Measurements from ENCODE around the gene RALY. TPM values are rescaled to one million over a fixed set of nuclear protein-coding genes. Genes with fewer than 3 reads are reported as not detected.

The RALY gene
- total RNA-seq, 1 experiment from 2014 or later, result 219 TPM

- no peaks in the 10 kb centered on the region for H3K36me3 ChIP-seq (ENCODE audit: low read depth)
- no peaks in the 10 kb centered on the region for H4K20me1 ChIP-seq (ENCODE audit: insufficient read depth)
- no TSS peak for BruUV-seq (replicated peaks)
These were observed 42.5 kb upstream of the RALY start for GRCh38 chr20:33951171-33951570.

DNA sequence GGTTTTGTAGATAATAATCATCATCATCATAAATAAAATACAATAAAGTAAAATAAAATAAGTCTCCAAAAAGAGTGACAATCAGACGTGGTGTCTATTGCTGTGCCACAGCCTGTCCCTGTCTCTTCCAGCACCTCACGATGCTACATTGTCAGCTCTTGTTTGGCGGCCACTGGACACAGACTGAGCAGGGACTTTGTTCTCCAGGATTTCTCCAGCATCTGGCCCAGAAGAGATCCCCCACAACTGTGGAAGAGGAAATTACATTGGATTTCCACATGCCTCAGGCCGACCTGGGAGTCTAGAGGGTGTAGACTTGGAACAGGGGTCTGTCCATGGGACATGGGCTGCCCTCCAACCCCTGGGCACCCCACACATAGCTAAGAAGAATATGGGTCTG, 39.2 kb upstream of the RALY start:
- DNase-seq, result no peak
- no peaks in the 10 kb centered on the region for H3K79me2 ChIP-seq (ENCODE audit: low read depth)
- no peak for TF ChIP-seq EZH2 (IDR thresholded peaks at IDR 0.05; ENCODE audit: low read depth)
- TF ChIP-seq CTCF (conservative IDR thresholded peaks at IDR 0.05), result no peak
- H3K27me3 ChIP-seq (ENCODE audit: insufficient read depth, low read depth), result no peaks in the 10 kb centered on the region
- ChIA-PET POLR2A (ENCODE audit: unreplicated experiment) (no interaction called here), CTCF (no interaction called here)
- H3F3A ChIP-seq (ENCODE audit: insufficient read depth, low read depth), result no peaks in the 10 kb centered on the region
- no peaks in the 10 kb centered on the region for H3K4me1 ChIP-seq (replicated peaks; ENCODE audit: insufficient read depth)
- no peaks in the 10 kb centered on the region for H3K9me3 ChIP-seq (ENCODE audit: insufficient read depth, low read depth)
- no peak overlapping the region for H3K4me2 ChIP-seq
- H3K4me3 ChIP-seq, result no peak overlapping the region
- no peaks in the 10 kb centered on the region for H3K9me2 ChIP-seq (ENCODE audit: insufficient read depth)
- no peak overlapping the region for H3K27ac ChIP-seq
- H2AFZ ChIP-seq, result no peak overlapping the region
- no peaks in the 10 kb centered on the region for H3K36me3 ChIP-seq (ENCODE audit: low read depth)
- no TSS peak for BruUV-seq (replicated peaks)
- intact Hi-C loops (cut with micrococcal nuclease; ENCODE audit: unreplicated experiment), result no loop called here
- no peaks in the 10 kb centered on the region for H4K20me1 ChIP-seq (ENCODE audit: insufficient read depth)

More at GRCh38 chr20:33951171-33951570, 42.5 kb upstream of the RALY start:
- Histone ChIP-seq H3K9me2 (ENCODE audit: insufficient read depth) (no peaks in the 10 kb centered on the region), H3K27ac (no peak overlapping the region), H3K4me1 (replicated peaks; ENCODE audit: insufficient read depth) (no peaks in the 10 kb centered on the region), H3F3A (ENCODE audit: insufficient read depth, low read depth) (no peaks in the 10 kb centered on the region), H2AFZ (no peak overlapping the region), H3K9me3 (ENCODE audit: insufficient read depth, low read depth) (peaks cover 14% of the 10 kb centered on the region), H3K4me2 (no peak overlapping the region), H3K79me2 (ENCODE audit: low read depth) (no peaks in the 10 kb centered on the region), H3K4me3 (no peak overlapping the region), H3K27me3 (ENCODE audit: insufficient read depth, low read depth) (no peaks in the 10 kb centered on the region)
- DNase-seq, result no peak
- intact Hi-C loops (cut with micrococcal nuclease; ENCODE audit: unreplicated experiment), result no loop called here
- ChIA-PET CTCF (no interaction called here), POLR2A (ENCODE audit: unreplicated experiment) (interaction anchor here (0.6 kb wide), 1 partner anchor 14 kb away, joined by 11 read pairs; no protein-coding TSS in a partner anchor)
- TF ChIP-seq CTCF (conservative IDR thresholded peaks at IDR 0.05) (no peak), EZH2 (IDR thresholded peaks at IDR 0.05; ENCODE audit: low read depth) (no peak)

GRCh38 chr20:33963751-33964150, 30.0 kb upstream of the RALY start:
- no peaks in the 10 kb centered on the region for H3F3A ChIP-seq (ENCODE audit: insufficient read depth, low read depth)
- ChIA-PET POLR2A (ENCODE audit: unreplicated experiment) (no interaction called here), CTCF (no interaction called here)
- H3K36me3 ChIP-seq (ENCODE audit: low read depth), result no peaks in the 10 kb centered on the region
- H3K4me3 ChIP-seq, result no peak overlapping the region
- TF ChIP-seq CTCF (conservative IDR thresholded peaks at IDR 0.05) (no peak), EZH2 (IDR thresholded peaks at IDR 0.05; ENCODE audit: low read depth) (no peak)
- no peaks in the 10 kb centered on the region for H3K9me3 ChIP-seq (ENCODE audit: insufficient read depth, low read depth)
- no peak for DNase-seq
- intact Hi-C loops (cut with micrococcal nuclease; ENCODE audit: unreplicated experiment), result no loop called here
- no peaks in the 10 kb centered on the region for H3K27me3 ChIP-seq (ENCODE audit: insufficient read depth, low read depth)
- no peak overlapping the region for H2AFZ ChIP-seq
- no peaks in the 10 kb centered on the region for H4K20me1 ChIP-seq (ENCODE audit: insufficient read depth)
- H3K9me2 ChIP-seq (ENCODE audit: insufficient read depth), result no peaks in the 10 kb centered on the region
- BruUV-seq (replicated peaks), result no TSS peak
- H3K79me2 ChIP-seq (ENCODE audit: low read depth), result no peaks in the 10 kb centered on the region
- H3K27ac ChIP-seq, result no peak overlapping the region
- 0 out of 2 replicates have a peak, but pooled peaks cover 8% of the 10 kb centered on the region for H3K4me1 ChIP-seq (replicated peaks; ENCODE audit: insufficient read depth)
- no peak overlapping the region for H3K4me2 ChIP-seq
